ENCODE results near the gene DENR.
A peak's percentile ranks its signal among the peaks of the same experiment; 100 is the strongest.

DNA sequence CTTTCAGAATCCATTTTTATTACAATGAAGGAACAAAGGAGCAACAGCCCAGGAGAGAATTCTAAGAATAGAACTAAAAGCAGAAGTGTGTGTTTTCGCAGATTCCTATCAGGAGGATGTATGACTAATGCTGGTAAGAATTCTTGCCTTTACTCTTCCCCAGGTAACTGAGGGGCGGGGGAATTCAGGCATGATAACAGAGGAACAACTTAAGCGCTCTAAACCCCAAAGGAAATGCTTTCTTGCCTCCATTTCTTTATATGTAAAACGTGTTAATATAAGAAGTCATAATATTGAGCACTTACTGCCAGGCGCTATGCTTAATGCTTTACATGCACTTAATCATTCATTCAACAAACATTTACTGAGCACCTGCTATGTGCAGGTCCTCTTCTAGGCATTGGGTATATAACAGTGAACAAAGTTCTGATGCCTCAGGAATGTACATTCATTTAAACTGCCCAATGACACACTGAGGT lies 26.5 kb upstream of the DENR start:
- TF ChIP-seq, protein P1, sequence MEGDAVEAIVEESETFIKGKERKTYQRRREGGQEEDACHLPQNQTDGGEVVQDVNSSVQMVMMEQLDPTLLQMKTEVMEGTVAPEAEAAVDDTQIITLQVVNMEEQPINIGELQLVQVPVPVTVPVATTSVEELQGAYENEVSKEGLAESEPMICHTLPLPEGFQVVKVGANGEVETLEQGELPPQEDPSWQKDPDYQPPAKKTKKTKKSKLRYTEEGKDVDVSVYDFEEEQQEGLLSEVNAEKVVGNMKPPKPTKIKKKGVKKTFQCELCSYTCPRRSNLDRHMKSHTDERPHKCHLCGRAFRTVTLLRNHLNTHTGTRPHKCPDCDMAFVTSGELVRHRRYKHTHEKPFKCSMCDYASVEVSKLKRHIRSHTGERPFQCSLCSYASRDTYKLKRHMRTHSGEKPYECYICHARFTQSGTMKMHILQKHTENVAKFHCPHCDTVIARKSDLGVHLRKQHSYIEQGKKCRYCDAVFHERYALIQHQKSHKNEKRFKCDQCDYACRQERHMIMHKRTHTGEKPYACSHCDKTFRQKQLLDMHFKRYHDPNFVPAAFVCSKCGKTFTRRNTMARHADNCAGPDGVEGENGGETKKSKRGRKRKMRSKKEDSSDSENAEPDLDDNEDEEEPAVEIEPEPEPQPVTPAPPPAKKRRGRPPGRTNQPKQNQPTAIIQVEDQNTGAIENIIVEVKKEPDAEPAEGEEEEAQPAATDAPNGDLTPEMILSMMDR (IDR thresholded peaks at IDR 0.05; ENCODE audit: insufficient read depth, low read length) = no peak
- TF ChIP-seq POLR2AphosphoS5 (IDR thresholded peaks at IDR 0.05; ENCODE audit: low read depth) (no peak), SPI1 (IDR thresholded peaks at IDR 0.05; ENCODE audit: borderline replicate concordance, low read depth) (peak; percentile 92)

Data from HL-60 (cell line).